Stimulated activated CD8-positive, alpha-beta memory T cell treated with anti-CD3 and anti-CD28 coated beads, Interleukin-15, amount 100 ng/mL, for 1 hour (primary cell): ENCODE measurements around the gene MICAL1.

Source experiments
- DNase-seq: peaks from one replicate; pipeline ENCODE4 v3.0.0-alpha.2; 2020; ENCODE audit warnings: low read depth

The MICAL1 gene

GRCh38 chr6:109453594-109454495, 1.7 kb downstream of the MICAL1 start:
- no peak for DNase-seq

GRCh38 chr6:109453156-109453555, 2.4 kb downstream of the MICAL1 start:
- DNase-seq = no peak

- no peak for DNase-seq
These were observed 3.4 kb downstream of the MICAL1 start for GRCh38 chr6:109452181-109452580.

- DNase-seq = no peak
These were observed 4.2 kb downstream of the MICAL1 start for GRCh38 chr6:109451376-109451775.

GRCh38 chr6:109450801-109451200, 4.8 kb downstream of the MICAL1 start:
- no peak for DNase-seq

GRCh38 chr6:109449795-109450673, 5.5 kb downstream of the MICAL1 start:
- no peak for DNase-seq

- DNase-seq = no peak
These were observed 6.3 kb downstream of the MICAL1 start for GRCh38 chr6:109449064-109449794.

GRCh38 chr6:109448615-109449014, 7.0 kb downstream of the MICAL1 start:
- no peak for DNase-seq

- no peak for DNase-seq
These were observed 7.6 kb downstream of the MICAL1 start for GRCh38 chr6:109447878-109448555.

- DNase-seq = no peak
These were observed 8.5 kb downstream of the MICAL1 start for GRCh38 chr6:109447087-109447486.

GRCh38 chr6:109446541-109446940, 9.0 kb downstream of the MICAL1 start:
- no peak for DNase-seq

GRCh38 chr6:109446072-109446471, 9.5 kb downstream of the MICAL1 start:
- no peak for DNase-seq

GRCh38 chr6:109445382-109445781, 10.2 kb downstream of the MICAL1 start:
- DNase-seq = no peak

- no peak for DNase-seq
These were observed 12.1 kb downstream of the MICAL1 start for GRCh38 chr6:109443425-109443950.

GRCh38 chr6:109442393-109442924, 13.1 kb downstream of the MICAL1 start:
- DNase-seq = no peak

GRCh38 chr6:109441069-109441816, 14.3 kb downstream of the MICAL1 start:
- DNase-seq = no peak

- DNase-seq = peak; percentile 53
These were observed 15.1 kb downstream of the MICAL1 start, which contains the start of the genes PPIL6 and SMPD2 for GRCh38 chr6:109440331-109441068. PPIL6 (minus strand) TSS chr6:109440628; CDS start chr6:109440590, 38 bp downstream. SMPD2 (plus strand) TSS chr6:109440724; CDS start chr6:109441122, 398 bp downstream.

- DNase-seq = no peak
These were observed 19.5 kb downstream of the MICAL1 start for GRCh38 chr6:109436041-109436440.

- DNase-seq = no peak
These were observed 21.1 kb downstream of the MICAL1 start for GRCh38 chr6:109434456-109434855.
